GM23338 (cell line): ENCODE measurements around the gene NEK11. TPM values are rescaled to one million over a fixed set of nuclear protein-coding genes. Genes with fewer than 3 reads are reported as not detected.

ENCODE experiments used
- ATAC-seq: fragments of 200-7000 bp; cut with Tn5 transposase; 3 replicates; pipeline ENCODE4 v1.9.1; 2020
- DNase-seq: peaks from one replicate; pipeline ENCODE4 v3.0.0-alpha.2; 2015; ENCODE audit warnings: low spot score
- H2AFZ ChIP-seq: fragments of 200-600 bp; sonication (generic); 2 replicates; pipeline ENCODE4 v1.8.0; 2016; ENCODE audit warnings: antibody characterized with exemption, mild to moderate bottlenecking, moderate library complexity
- H3F3A ChIP-seq: fragments of 200-600 bp; sonication (generic); replicated peaks from 2 replicates; pipeline ENCODE4 v1.8.0; 2017; ENCODE audit warnings: antibody characterized with exemption, mixed run types, low read depth
- H3K27ac ChIP-seq: fragments of 200-600 bp; sonication (generic); 2 replicates; pipeline ENCODE4 v1.6.1; 2016; ENCODE audit warnings: low read depth
- H3K27me3 ChIP-seq: fragments of 200-600 bp; sonication (generic); 2 replicates; pipeline ENCODE4 v1.8.0; 2016; ENCODE audit warnings: mild to moderate bottlenecking, mixed run types, moderate library complexity; ENCODE audit not compliant: insufficient read depth
- H3K36me3 ChIP-seq: fragments of 200-600 bp; sonication (generic); 2 replicates; pipeline ENCODE4 v1.8.0; 2016; ENCODE audit warnings: mild to moderate bottlenecking; ENCODE audit not compliant: insufficient read depth
- H3K4me1 ChIP-seq: fragments of 200-600 bp; sonication (generic); 2 replicates; pipeline ENCODE4 v1.8.0; 2016; ENCODE audit warnings: mild to moderate bottlenecking, moderate library complexity; ENCODE audit not compliant: insufficient read depth
- H3K4me2 ChIP-seq: fragments of 200-600 bp; sonication (generic); 2 replicates; pipeline ENCODE4 v1.7.1; 2017; ENCODE audit warnings: mixed run types
- H3K4me3 ChIP-seq: fragments of 200-600 bp; sonication (generic); 2 replicates; pipeline ENCODE4 v1.6.1; 2016; ENCODE audit warnings: mixed run types
- H3K79me2 ChIP-seq: fragments of 200-600 bp; sonication (generic); replicated peaks from 2 replicates; pipeline ENCODE4 v1.8.0; 2017; ENCODE audit warnings: mild to moderate bottlenecking; ENCODE audit not compliant: insufficient read depth
- H3K9me2 ChIP-seq: fragments of 200-600 bp; sonication (generic); 2 replicates; pipeline ENCODE4 v1.8.0; 2017; ENCODE audit not compliant: insufficient read depth
- H4K20me1 ChIP-seq: fragments of 200-600 bp; sonication (generic); replicated peaks from 2 replicates; pipeline ENCODE4 v1.8.0; 2017; ENCODE audit warnings: mild to moderate bottlenecking; ENCODE audit not compliant: insufficient read depth
- H3K27ac Mint-ChIP-seq: 2 replicates; pipeline ENCODE4 v1.8.0; 2020; ENCODE audit warnings: inconsistent platforms, mild to moderate bottlenecking, moderate library complexity, mixed read lengths
- H3K27me3 Mint-ChIP-seq: 3 replicates; pipeline ENCODE4 v1.8.0; 2022; ENCODE audit warnings: low read depth, mild to moderate bottlenecking, moderate library complexity, mixed read lengths, inconsistent platforms; ENCODE audit not compliant: insufficient read depth, poor library complexity
- H3K36me3 Mint-ChIP-seq: 3 replicates; pipeline ENCODE4 v1.8.0; 2021; ENCODE audit warnings: low read depth, mild to moderate bottlenecking, inconsistent platforms, moderate library complexity, mixed read lengths
- H3K4me1 Mint-ChIP-seq: 3 replicates; pipeline ENCODE4 v1.8.0; 2020; ENCODE audit warnings: mild to moderate bottlenecking, inconsistent platforms, mixed read lengths
- H3K4me3 Mint-ChIP-seq: 3 replicates; pipeline ENCODE4 v1.8.0; 2021; ENCODE audit warnings: moderate library complexity, mild to moderate bottlenecking, inconsistent platforms, mixed read lengths
- H3K9me3 Mint-ChIP-seq: 3 replicates; pipeline ENCODE4 v1.8.0; 2020; ENCODE audit warnings: moderate library complexity, mild to moderate bottlenecking, inconsistent platforms, mixed read lengths
- EZH2 ChIP-seq: fragments of 200-600 bp; sonication (generic); IDR thresholded peaks from one replicate; pipeline ENCODE4 v1.8.0; 2017; ENCODE audit warnings: antibody characterized with exemption, mild to moderate bottlenecking, low read depth; ENCODE audit not compliant: unreplicated experiment
- EZH2phosphoT487 ChIP-seq: fragments of 200-600 bp; sonication (generic); IDR thresholded peaks from one replicate; pipeline ENCODE4 v1.8.1; 2018; ENCODE audit warnings: antibody characterized with exemption; ENCODE audit not compliant: unreplicated experiment
- JUNB ChIP-seq: IDR thresholded peaks from one replicate; pipeline ENCODE4 v1.6.1; 2016; ENCODE audit warnings: antibody characterized with exemption; ENCODE audit not compliant: unreplicated experiment
- NANOG ChIP-seq: IDR thresholded peaks from 2 replicates; pipeline ENCODE4 v1.6.1; 2016; ENCODE audit warnings: antibody characterized with exemption, borderline replicate concordance
- POLR2AphosphoS5 ChIP-seq: IDR thresholded peaks from 2 replicates; pipeline ENCODE4 v1.6.1; 2016; ENCODE audit warnings: antibody characterized with exemption, low read depth
- STAT1 ChIP-seq: IDR thresholded peaks from one replicate; pipeline ENCODE4 v1.6.1; 2016; ENCODE audit warnings: antibody characterized with exemption; ENCODE audit not compliant: unreplicated experiment
- ZNF114 ChIP-seq: fragments of 250-450 bp; sonication (Bioruptor Pico); IDR thresholded peaks from 2 replicates; pipeline ENCODE4 v1.5.0; 2020; ENCODE audit warnings: mild to moderate bottlenecking, moderate library complexity
- ZNF331 ChIP-seq: fragments of 250-450 bp; sonication (Bioruptor Pico); IDR thresholded peaks from 2 replicates; pipeline ENCODE4 v1.5.0; 2020; ENCODE audit warnings: low read depth, mild to moderate bottlenecking, moderate library complexity
- polyA plus RNA-seq: library from polyadenylated mRNA; unstranded; fragments of >200 nt; fragmentation: Nextera tagmentation; extraction: Ambion mirVana; gene quantifications from 2 replicates; pipeline ENCODE4 v1.2.1, GENCODE V29; 2016
- total RNA-seq: library from RNA; depleted of rRNA; stranded (reverse); fragments of >200 nt; shearing (Covaris generic); gene quantifications from 2 replicates; pipeline ENCODE4 v1.2.3, GENCODE V29; 2014
- TF ChIP-seq, protein P1 (sequence below), 2 experiments: fragments of 200-600 bp in 1 of 2; sonication (generic) in 1 of 2; conservative IDR thresholded peaks; 2 replicates each; pipeline versions ENCODE4 v1.5.1 to v1.6.1; 2016 to 2017; ENCODE audit warnings: antibody characterized with exemption in 2 of 2, low read depth in 2 of 2, mild to moderate bottlenecking in 2 of 2, moderate library complexity in 1 of 2
- TF ChIP-seq, protein P2 (sequence below): IDR thresholded peaks from one replicate; pipeline ENCODE4 v1.6.1; 2018; ENCODE audit warnings: antibody characterized with exemption; ENCODE audit not compliant: unreplicated experiment
- TF ChIP-seq, protein P3 (sequence below): fragments of 250-450 bp; sonication (Bioruptor Pico); IDR thresholded peaks from 2 replicates; pipeline ENCODE4 v1.5.0; 2020; ENCODE audit warnings: mild to moderate bottlenecking, moderate library complexity

NEK11 gene
- total and polyA plus RNA-seq, 2 experiments from 2014 or later: 0.80 to 1.1 TPM

DNA sequence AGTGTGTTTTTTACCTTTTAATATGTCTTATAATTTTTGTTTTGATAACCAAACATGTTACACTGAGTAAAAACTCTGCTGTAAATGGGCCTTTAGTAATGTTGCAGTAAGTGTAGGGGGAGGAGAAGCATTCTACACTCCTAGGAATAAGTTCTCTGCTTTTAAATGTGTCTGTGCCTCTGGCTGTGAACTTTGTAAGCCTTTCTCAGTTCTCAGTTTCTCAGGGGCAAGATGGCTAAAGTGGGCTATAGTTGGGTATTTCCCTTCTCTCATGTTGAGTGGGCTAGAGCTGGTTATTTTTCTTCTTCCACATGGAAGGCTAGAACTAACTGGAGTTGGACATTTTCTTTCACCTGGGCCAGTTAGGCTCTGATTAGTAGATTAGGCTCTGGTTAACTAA is 279.6 kb downstream of the NEK11 start:
- no peaks in the 10 kb centered on the region for H3K4me1 ChIP-seq

More for the DNA sequence above, 279.6 kb downstream of the NEK11 start:
- Mint-ChIP-seq H3K4me3 (no peak overlapping the region), H3K36me3 (no peaks in the 10 kb centered on the region), H3K27me3 (peaks cover 3% of the 10 kb centered on the region), H3K9me3 (no peaks in the 10 kb centered on the region), H3K27ac (no peak overlapping the region), H3K4me1 (peaks cover 2% of the 10 kb centered on the region; the same call in 1 of the 3 replicates)
- H3F3A ChIP-seq: no peaks in the 10 kb centered on the region
- H2AFZ ChIP-seq: no peak overlapping the region
- no peaks in the 10 kb centered on the region for H4K20me1 ChIP-seq
- H3K79me2 ChIP-seq: no peaks in the 10 kb centered on the region
- H3K9me2 ChIP-seq: no peaks in the 10 kb centered on the region
- H3K27me3 ChIP-seq: no peaks in the 10 kb centered on the region
- no peak for ATAC-seq
- no peak overlapping the region for H3K4me2 ChIP-seq
- H3K36me3 ChIP-seq: no peaks in the 10 kb centered on the region
- H3K27ac ChIP-seq: no peak overlapping the region
- no peak overlapping the region for H3K4me3 ChIP-seq
- TF ChIP-seq ZNF114: no peak
- TF ChIP-seq, protein P1, sequence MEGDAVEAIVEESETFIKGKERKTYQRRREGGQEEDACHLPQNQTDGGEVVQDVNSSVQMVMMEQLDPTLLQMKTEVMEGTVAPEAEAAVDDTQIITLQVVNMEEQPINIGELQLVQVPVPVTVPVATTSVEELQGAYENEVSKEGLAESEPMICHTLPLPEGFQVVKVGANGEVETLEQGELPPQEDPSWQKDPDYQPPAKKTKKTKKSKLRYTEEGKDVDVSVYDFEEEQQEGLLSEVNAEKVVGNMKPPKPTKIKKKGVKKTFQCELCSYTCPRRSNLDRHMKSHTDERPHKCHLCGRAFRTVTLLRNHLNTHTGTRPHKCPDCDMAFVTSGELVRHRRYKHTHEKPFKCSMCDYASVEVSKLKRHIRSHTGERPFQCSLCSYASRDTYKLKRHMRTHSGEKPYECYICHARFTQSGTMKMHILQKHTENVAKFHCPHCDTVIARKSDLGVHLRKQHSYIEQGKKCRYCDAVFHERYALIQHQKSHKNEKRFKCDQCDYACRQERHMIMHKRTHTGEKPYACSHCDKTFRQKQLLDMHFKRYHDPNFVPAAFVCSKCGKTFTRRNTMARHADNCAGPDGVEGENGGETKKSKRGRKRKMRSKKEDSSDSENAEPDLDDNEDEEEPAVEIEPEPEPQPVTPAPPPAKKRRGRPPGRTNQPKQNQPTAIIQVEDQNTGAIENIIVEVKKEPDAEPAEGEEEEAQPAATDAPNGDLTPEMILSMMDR (conservative IDR thresholded peaks at IDR 0.05; ENCODE audit: low read depth in 2 of 2): no peak
- TF ChIP-seq NANOG: no peak
- TF ChIP-seq, protein P2, sequence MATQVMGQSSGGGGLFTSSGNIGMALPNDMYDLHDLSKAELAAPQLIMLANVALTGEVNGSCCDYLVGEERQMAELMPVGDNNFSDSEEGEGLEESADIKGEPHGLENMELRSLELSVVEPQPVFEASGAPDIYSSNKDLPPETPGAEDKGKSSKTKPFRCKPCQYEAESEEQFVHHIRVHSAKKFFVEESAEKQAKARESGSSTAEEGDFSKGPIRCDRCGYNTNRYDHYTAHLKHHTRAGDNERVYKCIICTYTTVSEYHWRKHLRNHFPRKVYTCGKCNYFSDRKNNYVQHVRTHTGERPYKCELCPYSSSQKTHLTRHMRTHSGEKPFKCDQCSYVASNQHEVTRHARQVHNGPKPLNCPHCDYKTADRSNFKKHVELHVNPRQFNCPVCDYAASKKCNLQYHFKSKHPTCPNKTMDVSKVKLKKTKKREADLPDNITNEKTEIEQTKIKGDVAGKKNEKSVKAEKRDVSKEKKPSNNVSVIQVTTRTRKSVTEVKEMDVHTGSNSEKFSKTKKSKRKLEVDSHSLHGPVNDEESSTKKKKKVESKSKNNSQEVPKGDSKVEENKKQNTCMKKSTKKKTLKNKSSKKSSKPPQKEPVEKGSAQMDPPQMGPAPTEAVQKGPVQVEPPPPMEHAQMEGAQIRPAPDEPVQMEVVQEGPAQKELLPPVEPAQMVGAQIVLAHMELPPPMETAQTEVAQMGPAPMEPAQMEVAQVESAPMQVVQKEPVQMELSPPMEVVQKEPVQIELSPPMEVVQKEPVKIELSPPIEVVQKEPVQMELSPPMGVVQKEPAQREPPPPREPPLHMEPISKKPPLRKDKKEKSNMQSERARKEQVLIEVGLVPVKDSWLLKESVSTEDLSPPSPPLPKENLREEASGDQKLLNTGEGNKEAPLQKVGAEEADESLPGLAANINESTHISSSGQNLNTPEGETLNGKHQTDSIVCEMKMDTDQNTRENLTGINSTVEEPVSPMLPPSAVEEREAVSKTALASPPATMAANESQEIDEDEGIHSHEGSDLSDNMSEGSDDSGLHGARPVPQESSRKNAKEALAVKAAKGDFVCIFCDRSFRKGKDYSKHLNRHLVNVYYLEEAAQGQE: no peak
- no peak for TF ChIP-seq ZNF331 (CRISPR knock-in tag)
- TF ChIP-seq POLR2AphosphoS5: no peak
- no peak for TF ChIP-seq EZH2
- no peak for TF ChIP-seq JUNB
- TF ChIP-seq STAT1: no peak
- TF ChIP-seq, protein P3, sequence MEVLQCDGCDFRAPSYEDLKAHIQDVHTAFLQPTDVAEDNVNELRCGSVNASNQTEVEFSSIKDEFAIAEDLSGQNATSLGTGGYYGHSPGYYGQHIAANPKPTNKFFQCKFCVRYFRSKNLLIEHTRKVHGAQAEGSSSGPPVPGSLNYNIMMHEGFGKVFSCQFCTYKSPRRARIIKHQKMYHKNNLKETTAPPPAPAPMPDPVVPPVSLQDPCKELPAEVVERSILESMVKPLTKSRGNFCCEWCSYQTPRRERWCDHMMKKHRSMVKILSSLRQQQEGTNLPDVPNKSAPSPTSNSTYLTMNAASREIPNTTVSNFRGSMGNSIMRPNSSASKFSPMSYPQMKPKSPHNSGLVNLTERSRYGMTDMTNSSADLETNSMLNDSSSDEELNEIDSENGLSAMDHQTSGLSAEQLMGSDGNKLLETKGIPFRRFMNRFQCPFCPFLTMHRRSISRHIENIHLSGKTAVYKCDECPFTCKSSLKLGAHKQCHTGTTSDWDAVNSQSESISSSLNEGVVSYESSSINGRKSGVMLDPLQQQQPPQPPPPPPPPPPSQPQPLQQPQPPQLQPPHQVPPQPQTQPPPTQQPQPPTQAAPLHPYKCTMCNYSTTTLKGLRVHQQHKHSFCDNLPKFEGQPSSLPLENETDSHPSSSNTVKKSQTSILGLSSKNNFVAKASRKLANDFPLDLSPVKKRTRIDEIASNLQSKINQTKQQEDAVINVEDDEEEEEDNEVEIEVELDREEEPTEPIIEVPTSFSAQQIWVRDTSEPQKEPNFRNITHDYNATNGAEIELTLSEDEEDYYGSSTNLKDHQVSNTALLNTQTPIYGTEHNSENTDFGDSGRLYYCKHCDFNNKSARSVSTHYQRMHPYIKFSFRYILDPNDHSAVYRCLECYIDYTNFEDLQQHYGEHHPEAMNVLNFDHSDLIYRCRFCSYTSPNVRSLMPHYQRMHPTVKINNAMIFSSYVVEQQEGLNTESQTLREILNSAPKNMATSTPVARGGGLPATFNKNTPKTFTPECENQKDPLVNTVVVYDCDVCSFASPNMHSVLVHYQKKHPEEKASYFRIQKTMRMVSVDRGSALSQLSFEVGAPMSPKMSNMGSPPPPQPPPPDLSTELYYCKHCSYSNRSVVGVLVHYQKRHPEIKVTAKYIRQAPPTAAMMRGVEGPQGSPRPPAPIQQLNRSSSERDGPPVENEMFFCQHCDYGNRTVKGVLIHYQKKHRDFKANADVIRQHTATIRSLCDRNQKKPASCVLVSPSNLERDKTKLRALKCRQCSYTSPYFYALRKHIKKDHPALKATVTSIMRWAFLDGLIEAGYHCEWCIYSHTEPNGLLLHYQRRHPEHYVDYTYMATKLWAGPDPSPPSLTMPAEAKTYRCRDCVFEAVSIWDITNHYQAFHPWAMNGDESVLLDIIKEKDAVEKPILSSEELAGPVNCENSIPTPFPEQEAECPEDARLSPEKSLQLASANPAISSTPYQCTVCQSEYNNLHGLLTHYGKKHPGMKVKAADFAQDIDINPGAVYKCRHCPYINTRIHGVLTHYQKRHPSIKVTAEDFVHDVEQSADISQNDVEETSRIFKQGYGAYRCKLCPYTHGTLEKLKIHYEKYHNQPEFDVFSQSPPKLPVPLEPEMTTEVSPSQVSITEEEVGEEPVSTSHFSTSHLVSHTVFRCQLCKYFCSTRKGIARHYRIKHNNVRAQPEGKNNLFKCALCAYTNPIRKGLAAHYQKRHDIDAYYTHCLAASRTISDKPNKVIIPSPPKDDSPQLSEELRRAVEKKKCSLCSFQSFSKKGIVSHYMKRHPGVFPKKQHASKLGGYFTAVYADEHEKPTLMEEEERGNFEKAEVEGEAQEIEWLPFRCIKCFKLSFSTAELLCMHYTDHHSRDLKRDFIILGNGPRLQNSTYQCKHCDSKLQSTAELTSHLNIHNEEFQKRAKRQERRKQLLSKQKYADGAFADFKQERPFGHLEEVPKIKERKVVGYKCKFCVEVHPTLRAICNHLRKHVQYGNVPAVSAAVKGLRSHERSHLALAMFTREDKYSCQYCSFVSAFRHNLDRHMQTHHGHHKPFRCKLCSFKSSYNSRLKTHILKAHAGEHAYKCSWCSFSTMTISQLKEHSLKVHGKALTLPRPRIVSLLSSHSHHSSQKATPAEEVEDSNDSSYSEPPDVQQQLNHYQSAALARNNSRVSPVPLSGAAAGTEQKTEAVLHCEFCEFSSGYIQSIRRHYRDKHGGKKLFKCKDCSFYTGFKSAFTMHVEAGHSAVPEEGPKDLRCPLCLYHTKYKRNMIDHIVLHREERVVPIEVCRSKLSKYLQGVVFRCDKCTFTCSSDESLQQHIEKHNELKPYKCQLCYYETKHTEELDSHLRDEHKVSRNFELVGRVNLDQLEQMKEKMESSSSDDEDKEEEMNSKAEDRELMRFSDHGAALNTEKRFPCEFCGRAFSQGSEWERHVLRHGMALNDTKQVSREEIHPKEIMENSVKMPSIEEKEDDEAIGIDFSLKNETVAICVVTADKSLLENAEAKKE (CRISPR knock-in tag): no peak
- no peak for TF ChIP-seq EZH2phosphoT487
- no peak for DNase-seq
